Right lung (tissue), 5 donors: ENCODE results near the gene SPG7. TPM values are rescaled to one million over a fixed set of nuclear protein-coding genes. Genes with fewer than 3 reads are reported as not detected.

Experiments used
- DNase-seq, 2 donors: peaks; one replicate each; pipeline ENCODE4 v3.0.0-alpha.2; 2013
- polyA plus RNA-seq, 5 donors: library from polyadenylated mRNA; unstranded; fragments of 120-200 nt; gene quantifications; one replicate each; pipeline versions ENCODE4 v1.2.1 to v1.2.3, GENCODE V29; 2013; ENCODE audit warnings: inconsistent platforms in 1 of 5, low replicate concordance in 1 of 5; ENCODE audit not compliant: insufficient read length in 5 of 5, insufficient read depth in 1 of 5

SPG7 gene
- polyA plus RNA-seq, 5 donors = 100.0 to 129 (median 121) TPM

- DNase-seq = no peak
These were observed 2.3 kb downstream of the SPG7 start for GRCh38 chr16:89510526-89510925.

GRCh38 chr16:89511374-89511773, 3.2 kb downstream of the SPG7 start:
- DNase-seq = no peak

- DNase-seq = no peak
These were observed 4.2 kb downstream of the SPG7 start for GRCh38 chr16:89512453-89512852.

- no peak for DNase-seq
These were observed 8.9 kb downstream of the SPG7 start for GRCh38 chr16:89517128-89517527.

GRCh38 chr16:89519881-89520280, 11.7 kb downstream of the SPG7 start:
- DNase-seq = no peak

- no peak for DNase-seq
These were observed 14.1 kb downstream of the SPG7 start for GRCh38 chr16:89522287-89522686.

- peak in 1 of 2 donors; percentile 15 for DNase-seq
These were observed 15.6 kb downstream of the SPG7 start for GRCh38 chr16:89523680-89524344.

- no peak for DNase-seq
These were observed 17.1 kb downstream of the SPG7 start for GRCh38 chr16:89525146-89525913.

GRCh38 chr16:89529097-89529496, 20.9 kb downstream of the SPG7 start:
- no peak for DNase-seq

- DNase-seq = no peak
These were observed 22.5 kb downstream of the SPG7 start for GRCh38 chr16:89530401-89531381.

GRCh38 chr16:89531821-89532526, 23.8 kb downstream of the SPG7 start:
- DNase-seq = no peak

- no peak for DNase-seq
These were observed 26.1 kb downstream of the SPG7 start for GRCh38 chr16:89534252-89534756.

GRCh38 chr16:89536371-89536770, 28.2 kb downstream of the SPG7 start:
- DNase-seq = no peak

GRCh38 chr16:89536886-89537548, 28.8 kb downstream of the SPG7 start:
- no peak for DNase-seq

GRCh38 chr16:89537549-89537925, 29.3 kb downstream of the SPG7 start:
- no peak for DNase-seq

- DNase-seq = no peak
These were observed 30.1 kb downstream of the SPG7 start for GRCh38 chr16:89538286-89538685.

- DNase-seq = no peak
These were observed 32.4 kb downstream of the SPG7 start for GRCh38 chr16:89540557-89540956.

GRCh38 chr16:89541792-89542191, 33.6 kb downstream of the SPG7 start:
- no peak for DNase-seq

- no peak for DNase-seq
These were observed 35.9 kb downstream of the SPG7 start for GRCh38 chr16:89544113-89544512.

- DNase-seq = no peak
These were observed 36.5 kb downstream of the SPG7 start for GRCh38 chr16:89544713-89545043.
